Measurements from ENCODE around the gene BST1. TPM values are rescaled to one million over a fixed set of nuclear protein-coding genes. Genes with fewer than 3 reads are reported as not detected.

The BST1 gene
- polyA plus RNA-seq, 2 donors, result 0.96 to 1.5 TPM

DNA sequence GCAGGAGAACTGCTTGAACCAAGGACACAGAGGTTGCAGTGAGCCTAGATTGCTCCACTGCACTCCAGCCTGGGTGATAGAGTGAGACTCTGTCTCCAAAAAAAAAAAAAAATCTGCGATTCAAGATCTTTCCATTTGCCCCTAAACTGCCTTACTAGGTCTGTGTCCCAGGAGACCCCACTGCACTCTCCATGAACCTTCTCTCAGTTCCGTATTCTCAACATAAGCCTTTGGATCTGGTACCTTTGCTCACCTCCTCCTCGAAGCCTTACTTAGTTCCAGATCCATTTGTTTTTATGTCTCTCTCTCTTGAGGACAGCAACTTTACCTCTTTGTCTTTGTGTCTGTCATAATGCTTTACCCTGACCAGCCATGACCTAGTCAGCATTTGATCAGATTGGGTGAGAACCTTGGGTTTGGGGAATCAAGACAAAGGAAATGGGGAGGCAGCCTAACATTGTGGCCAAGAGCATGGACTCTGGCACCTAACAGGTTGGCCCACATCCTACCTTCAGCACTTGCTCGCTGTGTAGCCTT lies 33.7 kb downstream of the BST1 start:
- no peaks in the 10 kb centered on the region for H3K27me3 ChIP-seq (ENCODE audit: control insufficient read depth in 1 of 2, insufficient read depth in 2 of 2, low read length in 2 of 2)
- no peak overlapping the region for H3K4me3 ChIP-seq (ENCODE audit: low read depth in 1 of 2, low read length in 2 of 2)
- H3K4me1 ChIP-seq (ENCODE audit: control insufficient read depth in 2 of 2, insufficient read depth in 2 of 2, low read length in 1 of 2), result no peaks in the 10 kb centered on the region
- H3K36me3 ChIP-seq (ENCODE audit: control insufficient read depth in 2 of 2, insufficient read depth in 2 of 2, low read length in 1 of 2), result no peaks in the 10 kb centered on the region
- peaks cover 0 to 3% of the 10 kb centered on the region in 2 donors for H3K9me3 ChIP-seq (ENCODE audit: control insufficient read depth in 2 of 2, insufficient read depth in 1 of 2, low read depth in 1 of 2, low read length in 1 of 2)
- 89 to 93% methylated on average over 4 of the region's 4 CpGs for WGBS, 2 donors
- H3K27ac ChIP-seq (ENCODE audit: low read depth in 2 of 2, low read length in 1 of 2), result no peak overlapping the region

DNA sequence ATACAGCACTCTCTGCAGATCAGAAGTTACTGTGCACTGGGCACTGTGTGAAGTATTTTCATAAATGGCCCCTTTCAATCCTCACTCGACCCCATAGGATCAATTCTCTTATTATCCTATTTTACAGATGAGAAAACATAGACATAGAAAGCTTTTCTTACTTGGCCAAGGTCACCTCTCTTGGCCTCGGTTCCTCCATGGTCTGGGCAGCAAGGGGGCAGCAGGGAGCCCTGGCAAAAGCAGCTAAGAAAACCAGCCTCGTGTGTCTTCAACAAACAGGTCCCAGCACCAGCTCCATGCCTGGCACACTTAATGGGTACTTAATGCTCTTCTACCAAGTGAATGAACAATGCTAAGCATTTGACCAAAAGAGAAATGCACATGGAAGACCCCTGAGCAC lies 34.4 kb downstream of the BST1 start:
- 65 to 73% methylated on average over 3 of the region's 3 CpGs for WGBS, 2 donors
- Histone ChIP-seq H3K4me3 (ENCODE audit: low read depth in 1 of 2, low read length in 2 of 2) (no peak overlapping the region), H3K27ac (ENCODE audit: low read depth in 2 of 2, low read length in 1 of 2) (no peak overlapping the region), H3K9me3 (ENCODE audit: control insufficient read depth in 2 of 2, insufficient read depth in 1 of 2, low read depth in 1 of 2, low read length in 1 of 2) (peaks cover 0 to 3% of the 10 kb centered on the region in 2 donors), H3K36me3 (ENCODE audit: control insufficient read depth in 2 of 2, insufficient read depth in 2 of 2, low read length in 1 of 2) (no peaks in the 10 kb centered on the region), H3K4me1 (ENCODE audit: control insufficient read depth in 2 of 2, insufficient read depth in 2 of 2, low read length in 1 of 2) (no peaks in the 10 kb centered on the region), H3K27me3 (ENCODE audit: control insufficient read depth in 1 of 2, insufficient read depth in 2 of 2, low read length in 2 of 2) (no peaks in the 10 kb centered on the region)

DNA sequence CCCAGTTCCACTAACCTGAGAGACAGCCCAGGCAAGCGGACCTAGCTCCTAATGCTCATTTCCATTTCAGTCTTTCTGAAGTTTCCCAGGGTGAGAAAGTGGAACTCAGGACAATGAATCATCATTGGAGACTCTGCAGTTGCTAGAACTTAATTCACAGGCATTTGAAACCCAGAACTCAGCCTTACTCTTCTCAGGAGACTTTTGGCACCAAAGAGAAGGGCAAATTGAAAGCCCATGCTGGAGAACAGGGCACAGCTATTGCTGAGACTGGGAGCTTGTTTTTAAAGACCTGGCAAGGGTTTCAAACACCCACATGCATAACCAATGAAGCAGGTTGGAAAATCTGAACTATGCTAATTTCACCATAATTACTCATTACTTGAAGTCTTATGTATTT lies 36.0 kb downstream of the BST1 start:
- H3K9me3 ChIP-seq (ENCODE audit: control insufficient read depth in 2 of 2, insufficient read depth in 1 of 2, low read depth in 1 of 2, low read length in 1 of 2), result peaks cover 0 to 2% of the 10 kb centered on the region in 2 donors
- no peak overlapping the region for H3K4me3 ChIP-seq (ENCODE audit: low read depth in 1 of 2, low read length in 2 of 2)
- H3K4me1 ChIP-seq (ENCODE audit: control insufficient read depth in 2 of 2, insufficient read depth in 2 of 2, low read length in 1 of 2), result no peaks in the 10 kb centered on the region
- no peak overlapping the region for H3K27ac ChIP-seq (ENCODE audit: low read depth in 2 of 2, low read length in 1 of 2)
- H3K27me3 ChIP-seq (ENCODE audit: control insufficient read depth in 1 of 2, insufficient read depth in 2 of 2, low read length in 2 of 2), result no peaks in the 10 kb centered on the region
- no peaks in the 10 kb centered on the region for H3K36me3 ChIP-seq (ENCODE audit: control insufficient read depth in 2 of 2, insufficient read depth in 2 of 2, low read length in 1 of 2)
- WGBS, 2 donors, result 88% methylated on average over 1 of the region's 1 CpG

DNA sequence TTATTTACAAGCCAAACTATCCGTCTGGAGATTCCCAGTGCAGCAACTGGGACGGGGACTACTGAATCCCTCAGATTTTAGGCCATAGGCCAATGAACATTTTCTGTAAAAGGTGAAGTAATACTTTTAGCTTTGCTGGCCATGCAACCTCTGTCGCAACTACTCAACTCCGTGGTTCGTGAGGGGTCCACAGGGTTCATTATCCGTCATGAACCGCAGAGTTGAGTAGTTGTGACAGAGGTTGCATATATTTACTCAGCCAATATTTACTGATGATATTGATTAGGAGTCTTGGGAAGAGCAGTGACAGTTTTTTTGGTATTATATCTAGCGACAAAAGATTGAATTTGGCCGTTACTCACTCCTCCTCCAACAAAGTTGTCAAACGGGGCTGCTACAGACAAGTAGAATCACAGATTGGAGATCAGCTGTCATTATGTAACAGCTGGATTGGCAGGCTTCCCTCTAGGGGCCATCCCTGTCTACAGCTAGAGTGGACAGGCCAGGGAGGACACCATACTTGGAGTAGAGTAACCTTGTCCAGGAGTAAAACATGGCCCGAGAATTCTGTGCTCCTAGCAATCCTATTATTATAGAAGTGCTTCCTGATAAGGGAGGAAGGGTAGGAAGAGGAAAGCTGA lies 38.0 kb downstream of the BST1 start:
- no peaks in the 10 kb centered on the region for H3K36me3 ChIP-seq (ENCODE audit: control insufficient read depth in 2 of 2, insufficient read depth in 2 of 2, low read length in 1 of 2)
- 79 to 82% methylated on average over 11 of the region's 11 CpGs for WGBS, 2 donors
- no peak overlapping the region for H3K27ac ChIP-seq (ENCODE audit: low read depth in 2 of 2, low read length in 1 of 2)
- no peaks in the 10 kb centered on the region for H3K27me3 ChIP-seq (ENCODE audit: control insufficient read depth in 1 of 2, insufficient read depth in 2 of 2, low read length in 2 of 2)
- H3K4me1 ChIP-seq (ENCODE audit: control insufficient read depth in 2 of 2, insufficient read depth in 2 of 2, low read length in 1 of 2), result no peaks in the 10 kb centered on the region
- H3K9me3 ChIP-seq (ENCODE audit: control insufficient read depth in 2 of 2, insufficient read depth in 1 of 2, low read depth in 1 of 2, low read length in 1 of 2), result peaks cover 0 to 2% of the 10 kb centered on the region in 2 donors
- H3K4me3 ChIP-seq (ENCODE audit: low read depth in 1 of 2, low read length in 2 of 2), result no peak overlapping the region

DNA sequence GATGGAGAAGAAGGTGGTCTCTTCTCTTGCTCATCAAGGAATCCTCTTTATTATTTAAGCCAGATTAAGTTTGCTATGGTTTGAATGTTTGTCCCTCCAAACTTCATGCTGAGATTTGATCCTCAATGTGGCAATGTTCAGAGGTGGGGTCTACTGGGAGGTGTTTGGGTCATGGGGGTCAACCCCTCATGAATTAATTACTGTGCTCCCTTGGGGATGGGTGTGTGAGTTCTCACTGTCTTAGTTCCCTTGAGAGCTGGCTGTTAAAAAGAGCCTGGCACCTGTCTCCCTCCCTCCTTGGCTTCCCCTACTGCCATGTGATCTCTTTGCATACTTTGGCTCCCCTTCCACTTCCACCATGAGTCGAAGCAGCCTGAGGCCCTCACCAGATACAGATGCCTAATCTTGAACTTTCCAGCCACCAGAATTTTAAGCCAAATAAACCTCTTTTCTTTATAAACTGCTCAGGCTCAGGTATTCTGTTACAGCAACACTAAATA lies 39.3 kb downstream of the BST1 start:
- H3K9me3 ChIP-seq (ENCODE audit: control insufficient read depth in 2 of 2, insufficient read depth in 1 of 2, low read depth in 1 of 2, low read length in 1 of 2), result peaks cover 0 to 2% of the 10 kb centered on the region in 2 donors
- no peak overlapping the region for H3K27ac ChIP-seq (ENCODE audit: low read depth in 2 of 2, low read length in 1 of 2)
- H3K36me3 ChIP-seq (ENCODE audit: control insufficient read depth in 2 of 2, insufficient read depth in 2 of 2, low read length in 1 of 2), result no peaks in the 10 kb centered on the region
- H3K27me3 ChIP-seq (ENCODE audit: control insufficient read depth in 1 of 2, insufficient read depth in 2 of 2, low read length in 2 of 2), result no peaks in the 10 kb centered on the region
- H3K4me3 ChIP-seq (ENCODE audit: low read depth in 1 of 2, low read length in 2 of 2), result no peak overlapping the region
- WGBS, 2 donors, result 57 to 67% methylated on average over 1 of the region's 1 CpG
- no peaks in the 10 kb centered on the region for H3K4me1 ChIP-seq (ENCODE audit: control insufficient read depth in 2 of 2, insufficient read depth in 2 of 2, low read length in 1 of 2)

DNA sequence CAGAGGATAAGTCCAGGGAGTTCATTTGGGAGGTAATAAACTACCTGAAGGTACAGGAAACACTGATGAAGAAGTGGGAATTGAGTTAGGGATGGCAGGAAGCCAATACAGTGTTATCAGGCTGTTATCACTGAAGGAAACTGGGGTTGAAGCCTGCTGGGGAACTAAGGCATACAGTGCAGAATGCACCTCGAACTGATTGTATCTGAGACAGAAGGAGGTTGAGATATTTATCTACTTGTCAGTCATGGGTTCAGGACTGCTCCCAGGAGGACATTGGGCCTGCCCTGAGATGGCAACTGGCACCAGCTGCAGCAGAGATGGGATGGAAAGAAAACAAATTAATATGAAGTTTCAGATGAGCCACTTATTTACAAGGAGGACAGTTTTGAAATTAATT lies 39.8 kb downstream of the BST1 start:
- no peaks in the 10 kb centered on the region for H3K27me3 ChIP-seq (ENCODE audit: control insufficient read depth in 1 of 2, insufficient read depth in 2 of 2, low read length in 2 of 2)
- H3K27ac ChIP-seq (ENCODE audit: low read depth in 2 of 2, low read length in 1 of 2), result no peak overlapping the region
- no peaks in the 10 kb centered on the region for H3K36me3 ChIP-seq (ENCODE audit: control insufficient read depth in 2 of 2, insufficient read depth in 2 of 2, low read length in 1 of 2)
- peaks cover 0 to 2% of the 10 kb centered on the region in 2 donors for H3K9me3 ChIP-seq (ENCODE audit: control insufficient read depth in 2 of 2, insufficient read depth in 1 of 2, low read depth in 1 of 2, low read length in 1 of 2)
- 39 to 40% methylated on average over 1 of the region's 1 CpG for WGBS, 2 donors
- H3K4me1 ChIP-seq (ENCODE audit: control insufficient read depth in 2 of 2, insufficient read depth in 2 of 2, low read length in 1 of 2), result no peaks in the 10 kb centered on the region
- no peak overlapping the region for H3K4me3 ChIP-seq (ENCODE audit: low read depth in 1 of 2, low read length in 2 of 2)

DNA sequence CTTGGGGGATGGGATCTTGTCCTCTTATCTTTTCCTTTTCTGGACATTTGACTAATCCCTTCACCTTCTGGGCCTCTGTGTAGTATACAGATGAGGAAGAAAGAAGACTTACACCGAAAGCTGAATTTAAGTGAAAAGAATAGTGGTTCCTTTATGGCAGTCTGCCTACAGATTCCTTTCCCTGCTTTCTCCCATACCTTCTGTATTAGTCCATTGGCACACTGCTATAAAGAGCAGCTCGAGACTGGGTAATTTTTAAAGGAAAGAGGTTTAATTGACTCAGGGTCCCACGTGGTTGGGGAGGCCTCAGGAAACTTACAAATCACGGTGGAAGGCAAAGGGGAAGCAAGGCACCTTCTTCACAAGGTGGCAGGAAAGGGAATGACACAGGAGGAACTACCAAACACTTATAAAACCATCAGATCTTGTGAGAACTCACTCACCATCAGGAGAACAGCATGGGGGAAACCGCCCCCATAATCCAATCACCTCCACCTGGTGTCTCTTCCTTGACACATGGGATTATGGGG lies 41.2 kb downstream of the BST1 start:
- H3K27me3 ChIP-seq (ENCODE audit: control insufficient read depth in 1 of 2, insufficient read depth in 2 of 2, low read length in 2 of 2), result no peaks in the 10 kb centered on the region
- H3K4me1 ChIP-seq (ENCODE audit: control insufficient read depth in 2 of 2, insufficient read depth in 2 of 2, low read length in 1 of 2), result no peaks in the 10 kb centered on the region
- WGBS, 2 donors, result 48 to 57% methylated on average over 5 of the region's 5 CpGs
- no peaks in the 10 kb centered on the region for H3K36me3 ChIP-seq (ENCODE audit: control insufficient read depth in 2 of 2, insufficient read depth in 2 of 2, low read length in 1 of 2)
- H3K27ac ChIP-seq (ENCODE audit: low read depth in 2 of 2, low read length in 1 of 2), result no peak overlapping the region
- peaks cover 0 to 2% of the 10 kb centered on the region in 2 donors for H3K9me3 ChIP-seq (ENCODE audit: control insufficient read depth in 2 of 2, insufficient read depth in 1 of 2, low read depth in 1 of 2, low read length in 1 of 2)
- H3K4me3 ChIP-seq (ENCODE audit: low read depth in 1 of 2, low read length in 2 of 2), result no peak overlapping the region

DNA sequence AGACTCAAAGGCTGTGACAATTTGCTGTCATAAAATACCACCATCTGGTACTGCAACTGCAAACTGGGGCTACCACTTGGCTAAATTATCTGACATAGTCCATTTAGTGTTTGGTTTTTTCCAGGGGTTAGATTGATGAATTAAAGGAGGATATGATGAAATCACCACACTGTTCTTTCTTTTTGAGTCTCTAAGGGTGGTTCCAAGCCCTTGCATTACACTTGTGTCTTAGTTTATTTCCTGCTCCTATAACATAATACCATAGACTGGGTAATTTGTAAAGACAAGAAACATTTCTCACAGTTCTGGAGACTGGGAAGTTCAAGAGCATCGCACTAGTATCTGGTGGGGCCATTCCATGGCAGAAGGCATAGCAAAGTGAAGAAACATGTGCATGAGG lies 43.2 kb downstream of the BST1 start:
- H3K27ac ChIP-seq (ENCODE audit: low read depth in 2 of 2, low read length in 1 of 2), result no peak overlapping the region
- no peaks in the 10 kb centered on the region for H3K27me3 ChIP-seq (ENCODE audit: control insufficient read depth in 1 of 2, insufficient read depth in 2 of 2, low read length in 2 of 2)
- peaks cover 0 to 2% of the 10 kb centered on the region in 2 donors for H3K9me3 ChIP-seq (ENCODE audit: control insufficient read depth in 2 of 2, insufficient read depth in 1 of 2, low read depth in 1 of 2, low read length in 1 of 2)
- no peaks in the 10 kb centered on the region for H3K36me3 ChIP-seq (ENCODE audit: control insufficient read depth in 2 of 2, insufficient read depth in 2 of 2, low read length in 1 of 2)
- H3K4me1 ChIP-seq (ENCODE audit: control insufficient read depth in 2 of 2, insufficient read depth in 2 of 2, low read length in 1 of 2), result no peaks in the 10 kb centered on the region
- 95 to 96% methylated on average over 1 of the region's 1 CpG for WGBS, 2 donors
- H3K4me3 ChIP-seq (ENCODE audit: low read depth in 1 of 2, low read length in 2 of 2), result no peak overlapping the region

DNA sequence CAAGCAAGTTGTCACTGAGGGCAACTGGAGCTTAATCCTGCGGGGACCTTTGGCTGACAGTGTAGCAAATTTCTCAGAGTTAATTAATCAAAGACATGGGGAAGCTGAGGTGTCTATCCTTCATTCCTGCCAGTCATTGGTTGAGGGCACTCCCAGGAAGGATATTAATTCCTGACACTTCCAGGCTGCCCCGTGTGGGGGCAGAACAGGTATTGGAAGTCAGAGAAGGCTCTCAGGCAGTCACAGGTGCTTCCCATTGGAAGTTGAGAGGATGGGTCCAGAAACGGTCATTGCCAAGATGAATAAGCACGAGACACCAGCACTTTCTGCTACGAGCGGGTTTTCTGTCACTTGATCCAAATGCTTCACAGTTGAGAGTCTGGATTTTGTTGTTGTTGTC lies 46.1 kb downstream of the BST1 start:
- H3K27ac ChIP-seq (ENCODE audit: low read depth in 2 of 2, low read length in 1 of 2), result no peak overlapping the region
- H3K4me1 ChIP-seq (ENCODE audit: control insufficient read depth in 2 of 2, insufficient read depth in 2 of 2, low read length in 1 of 2), result no peaks in the 10 kb centered on the region
- no peaks in the 10 kb centered on the region for H3K9me3 ChIP-seq (ENCODE audit: control insufficient read depth in 2 of 2, insufficient read depth in 1 of 2, low read depth in 1 of 2, low read length in 1 of 2)
- 66 to 69% methylated on average over 6 of the region's 6 CpGs for WGBS, 2 donors
- no peaks in the 10 kb centered on the region for H3K27me3 ChIP-seq (ENCODE audit: control insufficient read depth in 1 of 2, insufficient read depth in 2 of 2, low read length in 2 of 2)
- no peaks in the 10 kb centered on the region for H3K36me3 ChIP-seq (ENCODE audit: control insufficient read depth in 2 of 2, insufficient read depth in 2 of 2, low read length in 1 of 2)
- H3K4me3 ChIP-seq (ENCODE audit: low read depth in 1 of 2, low read length in 2 of 2), result no peak overlapping the region

DNA sequence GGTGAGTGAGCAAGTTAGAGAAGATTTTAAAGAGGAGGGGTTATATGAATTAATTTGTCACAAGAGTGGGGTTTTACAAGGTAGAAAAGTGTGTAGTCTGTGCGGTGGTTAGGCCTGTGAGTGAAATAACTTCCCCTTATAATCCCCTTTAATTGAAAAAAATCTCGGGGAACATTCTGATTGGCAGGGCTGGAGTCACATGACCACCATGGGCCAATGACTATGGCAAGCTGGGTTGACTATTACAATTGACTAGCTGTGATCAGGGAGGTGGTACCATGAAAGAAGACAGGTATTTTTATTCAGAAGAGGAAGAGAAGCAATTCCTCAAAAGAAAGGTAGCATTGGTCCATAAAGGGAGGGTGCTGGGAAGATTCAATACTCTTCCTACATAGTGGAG lies 48.3 kb downstream of the BST1 start:
- no peaks in the 10 kb centered on the region for H3K9me3 ChIP-seq (ENCODE audit: control insufficient read depth in 2 of 2, insufficient read depth in 1 of 2, low read depth in 1 of 2, low read length in 1 of 2)
- H3K36me3 ChIP-seq (ENCODE audit: control insufficient read depth in 2 of 2, insufficient read depth in 2 of 2, low read length in 1 of 2), result no peaks in the 10 kb centered on the region
- WGBS, 2 donors, result 95 to 97% methylated on average over 2 of the region's 2 CpGs
- no peaks in the 10 kb centered on the region for H3K27me3 ChIP-seq (ENCODE audit: control insufficient read depth in 1 of 2, insufficient read depth in 2 of 2, low read length in 2 of 2)
- no peak overlapping the region for H3K4me3 ChIP-seq (ENCODE audit: low read depth in 1 of 2, low read length in 2 of 2)
- H3K27ac ChIP-seq (ENCODE audit: low read depth in 2 of 2, low read length in 1 of 2), result no peak overlapping the region
- H3K4me1 ChIP-seq (ENCODE audit: control insufficient read depth in 2 of 2, insufficient read depth in 2 of 2, low read length in 1 of 2), result no peaks in the 10 kb centered on the region
